Measurements from ENCODE around the gene ATL1.

- no peak for TF ChIP-seq CTCF (conservative IDR thresholded peaks at IDR 0.05)
- TF ChIP-seq ZFX (IDR thresholded peaks at IDR 0.05) = no peak
These were observed 25.5 kb upstream of the ATL1 start for GRCh38 chr14:50534416-50534815.

Data from C4-2B (cell line).